OCI-LY3 (cell line): ENCODE measurements around the gene GGN.
"Not testable (repeated sequence)": the region's sequence is repeated elsewhere in the genome, so short reads cannot be mapped to it uniquely, and the experiment has no call there.

Experiments
- H2AFZ ChIP-seq: fragments of 200-600, 300-600 bp; shearing (Covaris generic); 2 replicates; pipeline ENCODE4 v1.6.0; 2014; ENCODE audit warnings: antibody characterized with exemption, low read depth, low read length
- H3K27ac ChIP-seq: fragments of 200-600, 300-600 bp; sonication (generic); 2 replicates; pipeline ENCODE4 v1.5.1; 2014; ENCODE audit warnings: mild to moderate bottlenecking, low read length, moderate library complexity, mixed read lengths
- H3K27me3 ChIP-seq: fragments of 200-600, 300-600 bp; sonication (generic); 2 replicates; pipeline ENCODE4 v1.6.1; 2014; ENCODE audit warnings: low read depth, low read length, mixed read lengths
- H3K36me3 ChIP-seq: fragments of 200-600, 300-600 bp; sonication (generic); replicated peaks from 2 replicates; pipeline ENCODE3; 2014; ENCODE audit warnings: low read depth, low read length, mixed read lengths
- H3K4me1 ChIP-seq: fragments of 300-600, 200-600 bp; sonication (generic); 2 replicates; pipeline ENCODE4 v1.6.1; 2014; ENCODE audit warnings: low read length, mixed read lengths
- H3K4me2 ChIP-seq: fragments of 200-600, 300-600 bp; sonication (generic); 2 replicates; pipeline ENCODE4 v1.6.1; 2014; ENCODE audit warnings: low read length, mixed read lengths
- H3K4me3 ChIP-seq: fragments of 300-600, 200-600 bp; sonication (generic); 2 replicates; pipeline ENCODE4 v1.5.1; 2014; ENCODE audit warnings: antibody characterized with exemption, mild to moderate bottlenecking, low read length, moderate library complexity
- H3K79me2 ChIP-seq: fragments of 300-600, 200-600 bp; shearing (Covaris generic); 2 replicates; pipeline ENCODE4 v1.6.1; 2014; ENCODE audit warnings: mild to moderate bottlenecking, low read length, mixed read lengths
- H3K9ac ChIP-seq: fragments of 300-600, 200-600 bp; shearing (Covaris generic); 2 replicates; pipeline ENCODE4 v1.6.0; 2014; ENCODE audit warnings: mild to moderate bottlenecking, low read length, moderate library complexity
- H3K9me3 ChIP-seq: fragments of 200-600, 300-600 bp; shearing (Covaris generic); 2 replicates; pipeline ENCODE4 v1.6.1; 2014; ENCODE audit warnings: low read length, mixed read lengths; ENCODE audit not compliant: insufficient read depth
- H4K20me1 ChIP-seq: fragments of 200-600, 300-600 bp; sonication (generic); 2 replicates; pipeline ENCODE4 v1.6.1; 2016; ENCODE audit warnings: low read length, mixed read lengths; ENCODE audit not compliant: insufficient read depth
- CTCF ChIP-seq: fragments of 200-600, 300-600 bp; sonication (generic); IDR thresholded peaks from 2 replicates; pipeline ENCODE4 v1.5.1; 2014; ENCODE audit warnings: antibody characterized with exemption, low read length, low read depth
- EZH2phosphoT487 ChIP-seq: fragments of 200-600 bp; shearing (Covaris generic); IDR thresholded peaks from 2 replicates; pipeline ENCODE4 v1.6.1; 2018; ENCODE audit warnings: antibody characterized with exemption, mixed run types, low read depth

Gene GGN

GRCh38 chr19:38430931-38431330 is 43.1 kb upstream of the GGN start:
- Histone ChIP-seq H3K4me2 (no peak overlapping the region), H2AFZ (no peak overlapping the region), H4K20me1 (no peaks in the 10 kb centered on the region), H3K4me1 (peaks cover 49% of the 10 kb centered on the region), H3K79me2 (peaks cover under 1% of the 10 kb centered on the region; the same call in 1 of the 2 replicates), H3K9ac (no peak overlapping the region), H3K27me3 (no peaks in the 10 kb centered on the region), H3K4me3 (no peak overlapping the region), H3K9me3 (no peaks in the 10 kb centered on the region), H3K36me3 (no peaks in the 10 kb centered on the region), H3K27ac (no peak overlapping the region)
- TF ChIP-seq CTCF (no peak), EZH2phosphoT487 (no peak)

GRCh38 chr19:38429811-38430156 is 42.0 kb upstream of the GGN start:
- no peaks in the 10 kb centered on the region for H3K9me3 ChIP-seq
- peak overlapping the region; percentile 51 for H3K9ac ChIP-seq
- H3K4me3 ChIP-seq: no peak overlapping the region; the same call in 1 of the 2 replicates
- H3K36me3 ChIP-seq: peaks cover 7% of the 10 kb centered on the region
- peaks cover 12% of the 10 kb centered on the region for H3K79me2 ChIP-seq
- H3K4me1 ChIP-seq: peaks cover 55% of the 10 kb centered on the region
- no peaks in the 10 kb centered on the region for H3K27me3 ChIP-seq
- peak overlapping the region; percentile 37 for H3K4me2 ChIP-seq
- H2AFZ ChIP-seq: peak overlapping the region; percentile 10
- TF ChIP-seq EZH2phosphoT487 (no peak), CTCF (no peak)
- no peaks in the 10 kb centered on the region for H4K20me1 ChIP-seq
- H3K27ac ChIP-seq: peak overlapping the region; percentile 96

- H4K20me1 ChIP-seq: no peaks in the 10 kb centered on the region
- H3K9ac ChIP-seq: peak overlapping the region; percentile 51
- H3K79me2 ChIP-seq: peaks cover 17% of the 10 kb centered on the region
- peak overlapping the region; percentile 37 for H3K4me2 ChIP-seq
- peaks cover 55% of the 10 kb centered on the region for H3K4me1 ChIP-seq
- no peaks in the 10 kb centered on the region for H3K27me3 ChIP-seq
- H2AFZ ChIP-seq: peak overlapping the region; percentile 10
- H3K36me3 ChIP-seq: peaks cover 13% of the 10 kb centered on the region
- TF ChIP-seq CTCF (no peak), EZH2phosphoT487 (no peak)
- H3K9me3 ChIP-seq: no peaks in the 10 kb centered on the region
- H3K4me3 ChIP-seq: no peak overlapping the region; the same call in 1 of the 2 replicates
- H3K27ac ChIP-seq: peak overlapping the region; percentile 96
These were observed 41.4 kb upstream of the GGN start for GRCh38 chr19:38429055-38429810.

- H3K27ac ChIP-seq: peak overlapping the region; percentile 96
- H3K9ac ChIP-seq: peak overlapping the region; percentile 96
- not testable (repeated sequence) for H2AFZ ChIP-seq, H4K20me1 ChIP-seq, H3K27me3 ChIP-seq, H3K9me3 ChIP-seq
- H3K4me2 ChIP-seq: peak overlapping the region; percentile 83
- peak overlapping the region; percentile 88 for H3K4me3 ChIP-seq
- peaks cover 27% of the 10 kb centered on the region for H3K79me2 ChIP-seq
- H3K4me1 ChIP-seq: peaks cover 54% of the 10 kb centered on the region
- H3K36me3 ChIP-seq: peaks cover 14% of the 10 kb centered on the region
These were observed 39.3 kb upstream of the GGN start for GRCh38 chr19:38427035-38427677.
